ENCODE results near the gene CRYBA4.

CRYBA4 gene

GRCh38 chr22:26619510-26619909, 2.3 kb upstream of the CRYBA4 start:
- POLR2A ChIA-PET = no interaction called here
- CTCF ChIA-PET = no interaction called here
- TF ChIP-seq LEF1 (IDR thresholded peaks at IDR 0.05; ENCODE audit: borderline replicate concordance) (no peak), CTBP1 (IDR thresholded peaks at IDR 0.05; ENCODE audit: borderline replicate concordance) (no peak), BHLHE40 (IDR thresholded peaks at IDR 0.05; ENCODE audit: borderline replicate concordance) (no peak), HDGF (IDR thresholded peaks at IDR 0.05; ENCODE audit: borderline replicate concordance) (no peak), ZNF384 (IDR thresholded peaks at IDR 0.05) (no peak), FOXA1 (IDR thresholded peaks at IDR 0.05) (no peak), FOXK2 (IDR thresholded peaks at IDR 0.05) (no peak), ARNT (IDR thresholded peaks at IDR 0.05) (no peak), SP1 (IDR thresholded peaks at IDR 0.05) (no peak), ELF4 (IDR thresholded peaks at IDR 0.05) (no peak), SUZ12 (IDR thresholded peaks at IDR 0.05) (no peak), L3MBTL2 (conservative IDR thresholded peaks at IDR 0.05) (no peak), TARDBP (IDR thresholded peaks at IDR 0.05) (no peak), PKNOX1 (IDR thresholded peaks at IDR 0.05) (no peak), NFRKB (IDR thresholded peaks at IDR 0.05) (no peak), FOXM1 (IDR thresholded peaks at IDR 0.05; ENCODE audit: borderline replicate concordance) (no peak)
- DNase-seq (ENCODE audit: extremely low spot score) = no peak

- ChIA-PET POLR2A (no interaction called here), CTCF (no interaction called here)
- no peak for DNase-seq (ENCODE audit: extremely low spot score)
- no peak for TF ChIP-seq TARDBP (IDR thresholded peaks at IDR 0.05)
- 0 out of 2 replicates have a peak, but pooled peaks have one; percentile 21 for TF ChIP-seq ZNF384 (IDR thresholded peaks at IDR 0.05)
Observed at GRCh38 chr22:26620197-26620596, 1.6 kb upstream of the CRYBA4 start.

- ChIA-PET CTCF (no interaction called here), POLR2A (interaction anchor here (1.0 kb wide), 1 partner anchor 18 kb away, joined by 3 read pairs; no protein-coding TSS in a partner anchor)
- TF ChIP-seq BHLHE40 (IDR thresholded peaks at IDR 0.05; ENCODE audit: borderline replicate concordance) (no peak), LEF1 (IDR thresholded peaks at IDR 0.05; ENCODE audit: borderline replicate concordance) (no peak), TARDBP (IDR thresholded peaks at IDR 0.05) (no peak), SP1 (IDR thresholded peaks at IDR 0.05) (no peak), L3MBTL2 (conservative IDR thresholded peaks at IDR 0.05) (no peak), FOXM1 (IDR thresholded peaks at IDR 0.05; ENCODE audit: borderline replicate concordance) (no peak), NFRKB (IDR thresholded peaks at IDR 0.05) (no peak), ZNF384 (IDR thresholded peaks at IDR 0.05) (no peak), FOXA1 (IDR thresholded peaks at IDR 0.05) (no peak), ELF4 (IDR thresholded peaks at IDR 0.05) (no peak), CTBP1 (IDR thresholded peaks at IDR 0.05; ENCODE audit: borderline replicate concordance) (no peak)
- no peak for DNase-seq (ENCODE audit: extremely low spot score)
Observed at GRCh38 chr22:26623984-26624383, 2.2 kb downstream of the CRYBA4 start.

- TF ChIP-seq SUZ12 (IDR thresholded peaks at IDR 0.05) (no peak), FOXA1 (IDR thresholded peaks at IDR 0.05) (no peak), HDGF (IDR thresholded peaks at IDR 0.05; ENCODE audit: borderline replicate concordance) (no peak), ZNF384 (IDR thresholded peaks at IDR 0.05) (no peak)
- CTCF ChIA-PET = no interaction called here
- POLR2A ChIA-PET = interaction anchor here (1.0 kb wide), 1 partner anchor 17 kb away, joined by 3 read pairs; no protein-coding TSS in a partner anchor
- DNase-seq (ENCODE audit: extremely low spot score) = no peak
Observed at GRCh38 chr22:26624803-26625202, 3.0 kb downstream of the CRYBA4 start.

GRCh38 chr22:26629988-26630761, 8.4 kb downstream of the CRYBA4 start:
- ChIA-PET CTCF (no interaction called here), POLR2A (no interaction called here)
- no peak for DNase-seq (ENCODE audit: extremely low spot score)
- no peak for TF ChIP-seq FOXM1 (IDR thresholded peaks at IDR 0.05; ENCODE audit: borderline replicate concordance)
- TF ChIP-seq SUZ12 (IDR thresholded peaks at IDR 0.05) = no peak

GRCh38 chr22:26631282-26631681, 9.5 kb downstream of the CRYBA4 start:
- POLR2A ChIA-PET = no interaction called here

GRCh38 chr22:26632422-26633155, 10.8 kb downstream of the CRYBA4 start:
- TF ChIP-seq PKNOX1 (IDR thresholded peaks at IDR 0.05) (no peak), BHLHE40 (IDR thresholded peaks at IDR 0.05; ENCODE audit: borderline replicate concordance) (no peak), HDGF (IDR thresholded peaks at IDR 0.05; ENCODE audit: borderline replicate concordance) (no peak), CTBP1 (IDR thresholded peaks at IDR 0.05; ENCODE audit: borderline replicate concordance) (no peak), ELF4 (IDR thresholded peaks at IDR 0.05) (no peak), FOXK2 (IDR thresholded peaks at IDR 0.05) (no peak)
- CTCF ChIA-PET = interaction anchor here (0.7 kb wide), 1 partner anchor 1431 kb away, joined by 3 read pairs; no protein-coding TSS in a partner anchor
- DNase-seq (ENCODE audit: extremely low spot score) = no peak
- POLR2A ChIA-PET = no interaction called here

More at GRCh38 chr22:26631282-26631681, 9.5 kb downstream of the CRYBA4 start:
- no peak for TF ChIP-seq FOXM1 (IDR thresholded peaks at IDR 0.05; ENCODE audit: borderline replicate concordance)
- DNase-seq (ENCODE audit: extremely low spot score) = no peak
- CTCF ChIA-PET = interaction anchor here (0.5 kb wide), 1 partner anchor 125 kb away, joined by 3 read pairs; no protein-coding TSS in a partner anchor
